Suprapubic skin (tissue), 4 donors: ENCODE measurements around the gene TMEM167A. TPM values are rescaled to one million over a fixed set of nuclear protein-coding genes. Genes with fewer than 3 reads are reported as not detected.
A peak's percentile ranks its signal among the peaks of the same experiment; 100 is the strongest.

Experiments used
- DNase-seq, 2 donors: peaks; one replicate each; pipeline ENCODE4 v3.0.0-alpha.2; 2019; ENCODE audit warnings: low spot score in 2 of 2
- H3K27ac ChIP-seq: fragments of 200-600 bp; sonication (generic); one replicate; pipeline ENCODE4 v1.5.1; 2019
- H3K27me3 ChIP-seq: fragments of 200-600 bp; sonication (generic); one replicate; pipeline ENCODE4 v1.5.1; 2019
- H3K36me3 ChIP-seq: fragments of 200-600 bp; sonication (generic); one replicate; pipeline ENCODE4 v1.5.1; 2019
- H3K4me1 ChIP-seq: fragments of 200-600 bp; sonication (generic); one replicate; pipeline ENCODE4 v1.5.1; 2019
- H3K4me3 ChIP-seq: fragments of 200-600 bp; sonication (generic); one replicate; pipeline ENCODE4 v1.5.1; 2019; ENCODE audit warnings: mild to moderate bottlenecking
- H3K9me3 ChIP-seq: fragments of 200-600 bp; sonication (generic); one replicate; pipeline ENCODE4 v1.5.1; 2019
- CTCF ChIP-seq, 2 donors: fragments of 200-600 bp in 1 of 2; fragments of 450-650 bp in 1 of 2; sonication (generic) in 1 of 2; IDR thresholded peaks; one replicate each; pipeline ENCODE4 v1.5.1; 2016 to 2019; ENCODE audit warnings: antibody characterized with exemption in 2 of 2, mild to moderate bottlenecking in 1 of 2, moderate library complexity in 1 of 2
- EP300 ChIP-seq: sonication (generic); formaldehyde crosslinking; IDR thresholded peaks from one replicate; pipeline ENCODE4 v1.6.1; 2017; ENCODE audit warnings: antibody characterized with exemption
- POLR2A ChIP-seq, 2 donors: fragments of 450-650 bp; IDR thresholded peaks; one replicate each; pipeline ENCODE4 v1.6.1; 2017; ENCODE audit warnings: antibody characterized with exemption in 2 of 2, mild to moderate bottlenecking in 2 of 2, moderate library complexity in 2 of 2
- POLR2AphosphoS5 ChIP-seq, 3 donors: sonication (generic); formaldehyde crosslinking; IDR thresholded peaks; one replicate each; pipeline ENCODE4 v1.6.1; 2017; ENCODE audit warnings: antibody characterized with exemption in 3 of 3
- WGBS: methylation state at CpG from one replicate; pipeline ENCODE4 v1.1.5; 2018; 5-methylcytosine and 5-hydroxymethylcytosine counted together
- total RNA-seq, 4 donors: library from RNA; depleted of rRNA; stranded (reverse); fragments of >200 nt; gene quantifications; one replicate each; pipeline ENCODE4 v1.1.0, GENCODE V29; 2016

TMEM167A gene, protein sequence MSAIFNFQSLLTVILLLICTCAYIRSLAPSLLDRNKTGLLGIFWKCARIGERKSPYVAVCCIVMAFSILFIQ
- total RNA-seq = 10 to 100 TPM; 24.2 to 39.5 (median 31.8) TPM

DNA sequence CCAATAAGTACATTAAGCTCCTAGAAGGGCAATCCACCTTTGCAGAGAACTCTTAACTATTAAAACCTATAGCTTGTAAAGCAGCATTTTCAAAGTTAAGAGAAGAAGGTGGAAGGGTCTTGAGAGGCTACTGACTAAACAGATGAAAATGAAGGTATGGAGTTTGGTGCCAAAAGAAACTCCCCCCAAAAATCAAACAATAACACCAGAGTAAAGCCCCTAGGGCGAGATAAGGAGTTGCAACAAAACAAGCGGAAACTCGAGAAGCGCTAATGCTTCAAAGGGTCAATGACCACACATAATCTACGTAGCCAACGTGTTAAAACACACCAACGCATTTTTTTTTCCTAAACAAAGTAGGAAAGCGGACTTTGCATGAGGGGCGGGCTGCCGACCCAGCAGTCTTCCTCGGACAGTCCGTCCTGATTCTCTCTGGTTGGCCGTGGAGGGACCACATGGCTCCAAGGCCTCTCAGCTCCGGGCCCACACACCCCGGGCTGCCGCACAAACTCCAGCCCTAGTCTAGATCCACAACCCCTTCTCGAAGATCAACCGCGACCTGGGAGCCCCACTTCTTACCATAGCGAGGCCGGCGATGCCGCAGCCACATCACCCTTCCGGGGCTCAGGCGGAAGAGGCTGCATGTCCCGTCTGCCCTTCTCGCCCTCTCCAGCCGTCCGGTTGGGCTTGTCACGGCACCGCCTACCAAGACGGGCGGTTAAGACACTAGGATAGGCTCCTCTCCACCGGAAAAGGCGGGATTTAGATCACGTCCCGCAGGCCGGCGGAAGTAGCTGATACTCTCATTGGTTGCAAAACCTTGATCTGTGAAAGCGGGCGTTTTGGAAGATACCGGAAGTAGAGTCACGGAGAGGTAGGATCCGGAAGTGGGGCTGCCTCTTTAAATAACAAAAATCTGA lies at the start of gene TMEM167A, which contains the start of gene XRCC4:
Gene TMEM167A, minus strand, starts transcription at position 653 of the 920 bp plus-strand sequence. Its CDS starts 71 bp downstream, at position 582.
Gene XRCC4, plus strand, starts transcription at position 806 of the 920 bp plus-strand sequence. CDS start 27,373 bp downstream, outside the sequence.
- TF ChIP-seq POLR2A (IDR thresholded peaks at IDR 0.05) = peak; percentile 53 to 92
- peak; percentile 70 to 84 (median 83) for TF ChIP-seq POLR2AphosphoS5 (IDR thresholded peaks at IDR 0.05)
- no peak for TF ChIP-seq CTCF (IDR thresholded peaks at IDR 0.05)
- no peaks in the 10 kb centered on the region for H3K27me3 ChIP-seq
- 0% methylated on average over 25 of the region's 44 CpGs for WGBS

GRCh38 chr5:83126501-83126900 lies 49.3 kb upstream of the TMEM167A start:
- Histone ChIP-seq H3K27ac (no peak overlapping the region), H3K4me1 (no peaks in the 10 kb centered on the region), H3K27me3 (no peaks in the 10 kb centered on the region), H3K9me3 (no peaks in the 10 kb centered on the region), H3K4me3 (no peak overlapping the region), H3K36me3 (no peaks in the 10 kb centered on the region)
- DNase-seq = no peak
- WGBS = 91% methylated on average over 2 of the region's 2 CpGs
- no peak for TF ChIP-seq CTCF (IDR thresholded peaks at IDR 0.05)
- TF ChIP-seq EP300 = no peak

More for the DNA sequence above, at the start of gene TMEM167A, which contains the start of gene XRCC4:
- H3K27ac ChIP-seq = peak within 1 kb of the TSS; percentile 92
- H3K4me1 ChIP-seq = peaks cover 46% of the 10 kb centered on the region
- H3K36me3 ChIP-seq = no peaks in the 10 kb centered on the region
- no peaks in the 10 kb centered on the region for H3K9me3 ChIP-seq
- peak within 1 kb of the TSS; percentile 91 for H3K4me3 ChIP-seq
- DNase-seq = peak; percentile 98

GRCh38 chr5:83125560-83125959 lies 48.4 kb upstream of the TMEM167A start:
- no peaks in the 10 kb centered on the region for H3K9me3 ChIP-seq
- no peak for DNase-seq
- no peaks in the 10 kb centered on the region for H3K4me1 ChIP-seq
- no peaks in the 10 kb centered on the region for H3K36me3 ChIP-seq
- TF ChIP-seq POLR2A (IDR thresholded peaks at IDR 0.05) = no peak
- no peak for TF ChIP-seq EP300
- TF ChIP-seq CTCF (IDR thresholded peaks at IDR 0.05) = no peak
- TF ChIP-seq POLR2AphosphoS5 (IDR thresholded peaks at IDR 0.05) = no peak
- H3K27me3 ChIP-seq = no peaks in the 10 kb centered on the region
- H3K4me3 ChIP-seq = no peak overlapping the region
- WGBS = 94% methylated on average over 7 of the region's 7 CpGs
- H3K27ac ChIP-seq = no peak overlapping the region

- DNase-seq = no peak
- Histone ChIP-seq H3K4me1 (no peaks in the 10 kb centered on the region), H3K4me3 (no peak overlapping the region), H3K27ac (no peak overlapping the region), H3K36me3 (no peaks in the 10 kb centered on the region), H3K9me3 (no peaks in the 10 kb centered on the region), H3K27me3 (no peaks in the 10 kb centered on the region)
- no peak for TF ChIP-seq CTCF (IDR thresholded peaks at IDR 0.05)
- TF ChIP-seq POLR2AphosphoS5 (IDR thresholded peaks at IDR 0.05) = no peak
- no peak for TF ChIP-seq EP300
- no peak for TF ChIP-seq POLR2A (IDR thresholded peaks at IDR 0.05)
- WGBS = 91% methylated on average over 1 of the region's 1 CpG
Measured at GRCh38 chr5:83124593-83124992, 47.4 kb upstream of the TMEM167A start.

DNA sequence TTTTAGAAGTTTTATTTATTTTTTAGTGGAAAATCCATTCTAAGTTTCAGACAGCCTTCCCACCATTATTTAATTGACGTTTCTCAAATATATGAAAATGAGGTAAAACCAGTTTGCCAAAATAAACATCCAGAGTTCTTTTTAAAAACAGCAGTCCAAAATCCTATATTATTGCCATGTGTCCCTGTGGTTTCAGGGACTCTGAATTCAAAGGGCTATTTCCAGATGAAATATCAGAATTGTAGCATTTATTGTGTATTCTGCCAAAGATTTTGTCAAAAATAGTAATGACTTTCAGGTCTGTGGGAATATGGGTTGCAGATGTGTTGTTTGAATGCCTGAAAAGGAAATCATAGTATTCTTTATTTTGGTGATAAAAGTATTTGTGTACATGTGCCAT lies 41.8 kb upstream of the TMEM167A start:
- 66% methylated on average over 1 of the region's 1 CpG for WGBS
- Histone ChIP-seq H3K27me3 (no peaks in the 10 kb centered on the region), H3K9me3 (peaks cover 4% of the 10 kb centered on the region), H3K27ac (no peak overlapping the region), H3K4me3 (no peak overlapping the region), H3K4me1 (no peaks in the 10 kb centered on the region), H3K36me3 (peaks cover 6% of the 10 kb centered on the region)
- no peak for DNase-seq
- no peak for TF ChIP-seq POLR2A (IDR thresholded peaks at IDR 0.05)
- TF ChIP-seq EP300 = no peak
- TF ChIP-seq CTCF (IDR thresholded peaks at IDR 0.05) = no peak
- TF ChIP-seq POLR2AphosphoS5 (IDR thresholded peaks at IDR 0.05) = no peak
